GM18498 (cell line): ENCODE measurements around the gene MB.

Source experiments
- ATAC-seq: cut with Tn5 transposase; IDR thresholded peaks from one replicate; pipeline ENCODE4 v1.9.1; 2021; ENCODE audit warnings: mild to moderate bottlenecking, moderate library complexity; ENCODE audit not compliant: unreplicated experiment

Gene MB

GRCh38 chr22:35597692-35598395 lies 19.3 kb downstream of the MB start:
- ATAC-seq = no peak

DNA sequence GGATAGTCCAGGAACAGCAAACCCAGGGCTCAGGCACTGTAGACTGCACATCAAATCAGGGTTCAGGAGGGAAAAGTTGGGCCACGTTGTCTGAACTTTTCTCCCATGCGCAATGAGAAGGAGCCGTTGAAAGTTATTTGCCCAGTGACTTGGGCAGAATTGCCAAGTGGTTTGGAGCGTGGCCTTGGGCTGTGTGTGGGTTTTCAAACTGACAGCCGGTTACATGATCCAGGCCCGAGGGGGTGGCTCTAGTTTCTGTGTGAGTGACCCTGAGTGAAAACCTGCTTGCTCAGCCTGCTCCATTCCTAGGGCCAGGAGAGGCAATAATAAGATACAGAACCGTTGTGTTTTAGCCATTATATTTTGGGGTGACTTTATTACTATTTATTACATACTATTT lies 20.3 kb downstream of the MB start:
- ATAC-seq = no peak

- ATAC-seq = no peak
These were observed 22.4 kb downstream of the MB start for GRCh38 chr22:35594686-35595085.

DNA sequence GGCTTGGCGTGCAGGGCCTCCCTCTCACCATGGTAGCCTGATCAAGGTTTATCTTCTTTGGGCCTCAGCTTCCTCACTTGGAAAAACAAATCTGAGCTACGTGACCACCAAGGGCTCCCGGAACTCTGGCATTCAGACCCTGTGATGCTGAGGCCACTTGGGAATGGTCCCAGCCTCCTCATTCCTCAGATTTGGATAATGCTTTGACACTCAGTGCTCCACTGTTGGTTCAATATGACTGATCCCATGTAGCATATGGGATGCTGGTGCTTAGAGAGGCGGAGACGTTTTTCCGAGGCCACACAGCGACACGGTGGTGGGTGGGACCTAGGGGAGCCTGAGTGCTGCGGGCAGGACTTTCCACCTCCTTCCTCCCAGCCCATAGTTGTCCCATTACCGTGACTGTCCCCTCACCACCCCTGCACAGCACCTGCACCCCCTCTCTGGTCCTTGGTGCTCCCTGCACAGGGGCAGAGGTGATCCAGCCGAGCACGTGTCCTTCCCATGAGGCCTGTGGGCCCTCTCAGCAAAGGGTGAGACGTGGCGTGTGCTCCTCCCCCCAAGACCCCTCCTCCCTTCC lies 23.1 kb downstream of the MB start:
- ATAC-seq = no peak

GRCh38 chr22:35593071-35593890 lies 23.8 kb downstream of the MB start:
- no peak for ATAC-seq

DNA sequence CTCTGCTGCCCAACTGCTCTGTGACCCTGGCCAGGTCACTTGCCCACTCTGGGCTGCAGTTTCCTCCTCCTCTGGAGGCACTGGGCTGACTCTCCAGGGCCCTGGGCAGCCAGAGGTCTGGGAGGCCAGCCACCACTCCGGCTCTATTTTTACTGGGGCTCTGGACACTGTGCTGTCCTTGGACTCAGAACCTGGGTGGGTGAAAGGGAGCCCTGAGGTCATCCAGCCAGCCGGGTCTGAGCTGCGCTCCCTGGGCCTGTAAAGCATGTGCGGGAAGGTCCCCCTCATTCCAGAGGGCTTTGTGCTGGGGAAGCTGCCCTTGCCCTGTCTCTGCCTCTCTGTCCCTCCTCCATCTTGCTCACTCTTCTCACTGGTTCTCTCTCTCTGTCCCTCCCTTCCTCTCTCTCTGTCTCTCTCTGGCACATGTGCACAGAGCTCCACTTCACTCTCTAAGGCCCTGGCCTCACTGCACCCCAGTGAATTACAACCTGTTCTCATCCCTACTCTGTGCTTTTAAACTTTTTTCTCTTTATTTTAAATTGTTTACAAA lies 24.6 kb downstream of the MB start:
- ATAC-seq = no peak

DNA sequence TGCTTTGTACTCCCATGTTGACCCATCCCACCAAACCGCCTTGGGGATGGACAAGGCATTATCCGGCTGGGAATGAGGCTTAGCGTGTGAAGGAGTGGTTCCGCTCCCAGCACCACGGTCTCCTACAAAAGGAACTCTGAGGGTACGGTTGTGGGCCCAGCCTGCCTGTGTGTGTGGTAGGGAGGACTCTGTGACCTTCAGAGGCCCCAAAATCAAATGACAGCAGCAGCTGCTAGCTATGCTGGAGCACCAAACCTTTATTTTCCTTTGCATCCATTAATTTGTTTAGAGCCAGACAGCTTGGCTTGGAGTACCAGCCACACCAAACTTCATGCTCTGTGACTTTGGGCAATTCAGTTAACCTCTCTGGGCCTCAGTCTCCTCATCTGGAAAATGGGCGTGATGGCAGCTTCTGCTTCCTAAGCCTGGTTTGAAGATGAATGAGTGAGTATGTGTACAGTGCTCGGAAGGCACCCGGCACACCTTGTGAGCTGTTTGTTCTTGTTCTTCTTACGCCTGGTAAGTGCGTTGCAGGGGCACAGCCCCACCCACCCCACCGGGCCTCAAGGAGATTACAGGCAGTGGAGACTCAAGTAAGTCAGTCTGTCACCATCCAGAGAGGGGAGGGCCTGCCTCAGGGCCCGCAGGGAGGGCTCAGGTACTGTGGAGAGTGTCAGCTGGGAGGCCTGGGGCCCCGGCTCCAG lies 25.3 kb downstream of the MB start:
- no peak for ATAC-seq

- no peak for ATAC-seq
These were observed 26.4 kb downstream of the MB start for GRCh38 chr22:35590634-35591295.

DNA sequence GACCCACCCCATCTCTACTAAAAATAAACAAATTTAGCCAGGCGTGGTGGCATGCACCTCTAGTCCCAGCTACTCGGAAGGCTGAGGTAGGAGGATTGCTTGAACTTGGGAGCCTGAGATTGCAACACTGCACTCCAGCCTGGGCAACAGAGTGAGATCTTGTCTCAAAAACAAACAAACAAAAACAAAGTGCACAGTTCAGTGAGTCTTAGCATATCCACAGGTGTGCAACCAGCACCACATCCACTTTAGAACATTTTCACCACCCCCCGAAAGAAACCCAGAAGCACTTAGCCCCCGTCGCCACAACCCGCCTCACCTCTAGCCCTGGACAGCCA lies 27.4 kb downstream of the MB start:
- no peak for ATAC-seq

- no peak for ATAC-seq
These were observed 27.9 kb downstream of the MB start for GRCh38 chr22:35589071-35589755.

GRCh38 chr22:35587896-35588295 lies 29.2 kb downstream of the MB start:
- ATAC-seq = no peak

GRCh38 chr22:35587447-35587870 lies 29.7 kb downstream of the MB start:
- ATAC-seq = no peak

DNA sequence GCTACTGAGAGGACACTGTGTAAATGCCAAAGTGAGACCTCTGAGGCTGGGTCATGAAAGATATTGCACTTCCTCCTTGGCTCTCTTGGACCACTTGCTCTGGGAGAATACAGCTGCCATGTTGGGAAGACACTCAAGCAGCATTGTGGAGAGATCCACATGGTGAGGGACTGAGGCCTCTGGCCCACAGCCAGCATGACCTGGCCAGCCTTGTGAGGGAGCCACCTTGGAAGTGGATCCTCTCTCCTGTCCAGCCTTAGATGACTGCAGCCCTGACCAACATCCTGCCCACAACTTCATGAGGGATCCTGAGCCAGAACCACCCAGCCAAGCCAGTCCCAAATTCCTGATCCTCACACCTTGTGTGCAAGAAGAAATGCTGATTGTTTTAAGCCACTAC lies 30.4 kb downstream of the MB start:
- ATAC-seq = no peak

GRCh38 chr22:35582861-35583670 lies 34.1 kb downstream of the MB start:
- ATAC-seq = no peak

- no peak for ATAC-seq
These were observed 34.8 kb downstream of the MB start for GRCh38 chr22:35582218-35582860.

GRCh38 chr22:35581023-35581413 lies 36.1 kb downstream of the MB start:
- ATAC-seq = no peak

- ATAC-seq = no peak
These were observed 36.6 kb downstream of the MB start for GRCh38 chr22:35580351-35581022.

GRCh38 chr22:35578836-35579575 lies 38.1 kb downstream of the MB start:
- ATAC-seq = no peak
